WTC11 (cell line): ENCODE measurements around the gene CSTPP1. TPM values are rescaled to one million over a fixed set of nuclear protein-coding genes. Genes with fewer than 3 reads are reported as not detected.

ENCODE experiments used
- ATAC-seq: fragments of 200-7000 bp; cut with Tn5 transposase; 2 replicates; pipeline ENCODE4 v1.10.0; 2021; ENCODE audit warnings: mild to moderate bottlenecking, moderate library complexity
- CTCF ChIA-PET: fragments of 300-600 bp; sonication (Branson Sonifier 250); formaldehyde crosslinking; loops from one replicate; lab custom pipeline; 2021; ENCODE audit warnings: antibody characterized with exemption; lab: Charles Lee
- POLR2A ChIA-PET: fragments of 350-600 bp; sonication (Branson Sonifier 250); formaldehyde crosslinking; loops from one replicate; lab custom pipeline; 2021; ENCODE audit warnings: antibody characterized with exemption; lab: Charles Lee
- DNase-seq: peaks from one replicate; pipeline ENCODE4 v3.0.0; 2021; ENCODE audit warnings: low spot score
- H3K27ac Mint-ChIP-seq: 2 replicates; pipeline ENCODE4 v1.8.0; 2021; ENCODE audit warnings: mixed read lengths
- H3K27me3 Mint-ChIP-seq: 2 replicates; pipeline ENCODE4 v1.8.0; 2021; ENCODE audit warnings: low read depth, mild to moderate bottlenecking, moderate library complexity, mixed read lengths
- H3K36me3 Mint-ChIP-seq: 2 replicates; pipeline ENCODE4 v1.8.0; 2021; ENCODE audit warnings: mixed read lengths
- H3K4me1 Mint-ChIP-seq: 2 replicates; pipeline ENCODE4 v1.8.0; 2022; ENCODE audit warnings: mixed read lengths
- H3K4me3 Mint-ChIP-seq: 2 replicates; pipeline ENCODE4 v1.8.0; 2021; ENCODE audit warnings: mild to moderate bottlenecking, moderate library complexity, mixed read lengths
- H3K9me3 Mint-ChIP-seq: 2 replicates; pipeline ENCODE4 v1.8.0; 2021; ENCODE audit warnings: mixed read lengths
- CREM ChIP-seq: sonication (generic); formaldehyde crosslinking; IDR thresholded peaks from 2 replicates; pipeline ENCODE4 v1.8.1; 2022; ENCODE audit warnings: mild to moderate bottlenecking, missing genetic modification reagents, moderate library complexity
- ESRRA ChIP-seq: sonication (generic); formaldehyde crosslinking; IDR thresholded peaks from 2 replicates; pipeline ENCODE4 v1.8.1; 2022; ENCODE audit warnings: mild to moderate bottlenecking, missing genetic modification reagents, borderline replicate concordance
- ETV6 ChIP-seq: sonication (generic); formaldehyde crosslinking; IDR thresholded peaks from 2 replicates; pipeline ENCODE4 v1.8.1; 2022; ENCODE audit warnings: mild to moderate bottlenecking, missing genetic modification reagents
- NR1H2 ChIP-seq: sonication (generic); formaldehyde crosslinking; IDR thresholded peaks from 2 replicates; pipeline ENCODE4 v1.9.0; 2021; ENCODE audit warnings: mild to moderate bottlenecking, moderate library complexity, missing genetic modification reagents
- SOX15 ChIP-seq: fragments of 250-450 bp; sonication (Bioruptor Pico); IDR thresholded peaks from 2 replicates; pipeline ENCODE4 v1.9.0; 2021; ENCODE audit warnings: mild to moderate bottlenecking
- TEAD1 ChIP-seq: sonication (generic); formaldehyde crosslinking; IDR thresholded peaks from 2 replicates; pipeline ENCODE4 v1.8.0; 2022; ENCODE audit warnings: mild to moderate bottlenecking, missing genetic modification reagents
- ZBTB21 ChIP-seq: sonication (generic); formaldehyde crosslinking; IDR thresholded peaks from 2 replicates; pipeline ENCODE4 v1.8.1; 2023; ENCODE audit warnings: mild to moderate bottlenecking, missing genetic modification reagents, borderline replicate concordance
- ZNF138 ChIP-seq: sonication (generic); formaldehyde crosslinking; conservative IDR thresholded peaks from 2 replicates; pipeline ENCODE4 v1.8.1; 2022; ENCODE audit warnings: mild to moderate bottlenecking, moderate library complexity, missing genetic modification reagents
- ZNF232 ChIP-seq: sonication (generic); formaldehyde crosslinking; IDR thresholded peaks from 2 replicates; pipeline ENCODE4 v1.8.0; 2022; ENCODE audit warnings: mild to moderate bottlenecking, missing genetic modification reagents
- ZNF396 ChIP-seq: fragments of 250-450 bp; sonication (Bioruptor Pico); IDR thresholded peaks from 2 replicates; pipeline ENCODE4 v1.8.0; 2021; ENCODE audit warnings: mild to moderate bottlenecking, moderate library complexity, borderline replicate concordance
- total RNA-seq: library from RNA; stranded (reverse); gene quantifications from 3 replicates; pipeline ENCODE4 v1.2.3, GENCODE V29; 2021
- TF ChIP-seq, protein P1 (sequence below): sonication (generic); formaldehyde crosslinking; IDR thresholded peaks from 2 replicates; pipeline ENCODE4 v1.8.0; 2023; ENCODE audit warnings: mild to moderate bottlenecking, missing genetic modification reagents
- TF ChIP-seq, protein P2 (sequence below): fragments of 250-450 bp; sonication (Bioruptor Pico); IDR thresholded peaks from 2 replicates; pipeline ENCODE4 v1.9.0; 2021; ENCODE audit warnings: mild to moderate bottlenecking, borderline replicate concordance
- TF ChIP-seq, protein P3 (sequence below): fragments of 200-600 bp; IDR thresholded peaks from 2 replicates; pipeline ENCODE4 v1.8.0; 2022; ENCODE audit warnings: antibody characterized with exemption
- TF ChIP-seq, protein P4 (sequence below): sonication (generic); formaldehyde crosslinking; IDR thresholded peaks from 2 replicates; pipeline ENCODE4 v1.8.0; 2022; ENCODE audit warnings: mild to moderate bottlenecking, missing genetic modification reagents
- TF ChIP-seq, protein P5 (sequence below): sonication (generic); formaldehyde crosslinking; IDR thresholded peaks from 2 replicates; pipeline ENCODE4 v1.8.1; 2022; ENCODE audit warnings: missing genetic modification reagents, borderline replicate concordance

CSTPP1 gene
- total RNA-seq, 1 experiment from 2014 or later = 23.6 TPM

DNA sequence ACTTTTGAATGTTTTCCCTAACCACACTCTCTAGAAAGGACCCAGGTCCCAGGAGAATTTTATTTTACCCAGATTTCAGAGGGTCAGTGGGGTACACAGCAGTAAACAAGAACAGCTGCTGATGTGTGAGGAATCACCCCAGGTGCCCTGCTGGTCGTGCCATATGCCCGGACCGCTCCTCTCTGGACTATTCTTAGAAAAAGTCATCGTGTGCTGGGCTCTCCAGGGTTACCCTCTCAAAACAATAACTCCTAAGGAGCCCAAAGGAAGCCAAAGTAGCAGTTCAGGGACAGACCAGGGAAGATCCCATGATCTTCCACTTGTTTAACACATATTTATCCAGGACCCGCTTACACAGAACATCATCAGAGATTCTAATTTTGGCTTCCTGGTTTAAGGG lies 47.9 kb upstream of the CSTPP1 start (continued):
- TF ChIP-seq ZBTB21 (CRISPR knock-in tag) (no peak), ZNF138 (CRISPR knock-in tag) (no peak), SOX15 (CRISPR knock-in tag) (no peak), ZNF232 (no peak)
- TF ChIP-seq, protein P1, sequence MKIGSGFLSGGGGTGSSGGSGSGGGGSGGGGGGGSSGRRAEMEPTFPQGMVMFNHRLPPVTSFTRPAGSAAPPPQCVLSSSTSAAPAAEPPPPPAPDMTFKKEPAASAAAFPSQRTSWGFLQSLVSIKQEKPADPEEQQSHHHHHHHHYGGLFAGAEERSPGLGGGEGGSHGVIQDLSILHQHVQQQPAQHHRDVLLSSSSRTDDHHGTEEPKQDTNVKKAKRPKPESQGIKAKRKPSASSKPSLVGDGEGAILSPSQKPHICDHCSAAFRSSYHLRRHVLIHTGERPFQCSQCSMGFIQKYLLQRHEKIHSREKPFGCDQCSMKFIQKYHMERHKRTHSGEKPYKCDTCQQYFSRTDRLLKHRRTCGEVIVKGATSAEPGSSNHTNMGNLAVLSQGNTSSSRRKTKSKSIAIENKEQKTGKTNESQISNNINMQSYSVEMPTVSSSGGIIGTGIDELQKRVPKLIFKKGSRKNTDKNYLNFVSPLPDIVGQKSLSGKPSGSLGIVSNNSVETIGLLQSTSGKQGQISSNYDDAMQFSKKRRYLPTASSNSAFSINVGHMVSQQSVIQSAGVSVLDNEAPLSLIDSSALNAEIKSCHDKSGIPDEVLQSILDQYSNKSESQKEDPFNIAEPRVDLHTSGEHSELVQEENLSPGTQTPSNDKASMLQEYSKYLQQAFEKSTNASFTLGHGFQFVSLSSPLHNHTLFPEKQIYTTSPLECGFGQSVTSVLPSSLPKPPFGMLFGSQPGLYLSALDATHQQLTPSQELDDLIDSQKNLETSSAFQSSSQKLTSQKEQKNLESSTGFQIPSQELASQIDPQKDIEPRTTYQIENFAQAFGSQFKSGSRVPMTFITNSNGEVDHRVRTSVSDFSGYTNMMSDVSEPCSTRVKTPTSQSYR (CRISPR knock-in tag) = no peak

DNA sequence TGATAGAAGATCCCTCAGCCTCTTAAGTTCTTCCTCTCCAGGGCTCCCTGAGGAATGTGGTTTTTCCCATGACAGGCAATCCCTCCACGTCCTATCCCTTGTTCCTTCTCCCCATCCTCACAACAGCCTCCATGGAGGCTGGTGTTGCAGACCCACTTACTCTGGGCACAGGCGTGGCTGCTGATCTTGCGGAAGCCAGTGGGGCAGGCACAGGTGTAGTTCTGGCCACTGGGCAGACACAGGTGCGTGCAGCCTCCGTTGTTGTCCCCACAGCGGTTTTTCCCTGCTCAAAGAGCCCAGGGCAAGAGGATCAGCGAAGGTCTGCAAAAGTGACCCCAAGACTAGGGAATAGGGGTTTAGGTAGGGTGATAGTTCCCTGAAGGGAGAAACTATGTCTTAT lies 47.3 kb upstream of the CSTPP1 start:
- no peaks in the 10 kb centered on the region for H3K4me1 Mint-ChIP-seq
- peaks cover 58% of the 10 kb centered on the region for H3K36me3 Mint-ChIP-seq
- H3K27ac Mint-ChIP-seq = no peak overlapping the region
- ChIA-PET POLR2A (no interaction called here), CTCF (no interaction called here)
- H3K9me3 Mint-ChIP-seq = no peaks in the 10 kb centered on the region
- no peaks in the 10 kb centered on the region for H3K27me3 Mint-ChIP-seq
- TF ChIP-seq, protein P2, sequence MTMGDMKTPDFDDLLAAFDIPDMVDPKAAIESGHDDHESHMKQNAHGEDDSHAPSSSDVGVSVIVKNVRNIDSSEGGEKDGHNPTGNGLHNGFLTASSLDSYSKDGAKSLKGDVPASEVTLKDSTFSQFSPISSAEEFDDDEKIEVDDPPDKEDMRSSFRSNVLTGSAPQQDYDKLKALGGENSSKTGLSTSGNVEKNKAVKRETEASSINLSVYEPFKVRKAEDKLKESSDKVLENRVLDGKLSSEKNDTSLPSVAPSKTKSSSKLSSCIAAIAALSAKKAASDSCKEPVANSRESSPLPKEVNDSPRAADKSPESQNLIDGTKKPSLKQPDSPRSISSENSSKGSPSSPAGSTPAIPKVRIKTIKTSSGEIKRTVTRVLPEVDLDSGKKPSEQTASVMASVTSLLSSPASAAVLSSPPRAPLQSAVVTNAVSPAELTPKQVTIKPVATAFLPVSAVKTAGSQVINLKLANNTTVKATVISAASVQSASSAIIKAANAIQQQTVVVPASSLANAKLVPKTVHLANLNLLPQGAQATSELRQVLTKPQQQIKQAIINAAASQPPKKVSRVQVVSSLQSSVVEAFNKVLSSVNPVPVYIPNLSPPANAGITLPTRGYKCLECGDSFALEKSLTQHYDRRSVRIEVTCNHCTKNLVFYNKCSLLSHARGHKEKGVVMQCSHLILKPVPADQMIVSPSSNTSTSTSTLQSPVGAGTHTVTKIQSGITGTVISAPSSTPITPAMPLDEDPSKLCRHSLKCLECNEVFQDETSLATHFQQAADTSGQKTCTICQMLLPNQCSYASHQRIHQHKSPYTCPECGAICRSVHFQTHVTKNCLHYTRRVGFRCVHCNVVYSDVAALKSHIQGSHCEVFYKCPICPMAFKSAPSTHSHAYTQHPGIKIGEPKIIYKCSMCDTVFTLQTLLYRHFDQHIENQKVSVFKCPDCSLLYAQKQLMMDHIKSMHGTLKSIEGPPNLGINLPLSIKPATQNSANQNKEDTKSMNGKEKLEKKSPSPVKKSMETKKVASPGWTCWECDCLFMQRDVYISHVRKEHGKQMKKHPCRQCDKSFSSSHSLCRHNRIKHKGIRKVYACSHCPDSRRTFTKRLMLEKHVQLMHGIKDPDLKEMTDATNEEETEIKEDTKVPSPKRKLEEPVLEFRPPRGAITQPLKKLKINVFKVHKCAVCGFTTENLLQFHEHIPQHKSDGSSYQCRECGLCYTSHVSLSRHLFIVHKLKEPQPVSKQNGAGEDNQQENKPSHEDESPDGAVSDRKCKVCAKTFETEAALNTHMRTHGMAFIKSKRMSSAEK (CRISPR knock-in tag) = no peak
- DNase-seq (no peak), ATAC-seq (no peak)
- H3K4me3 Mint-ChIP-seq = no peak overlapping the region

DNA sequence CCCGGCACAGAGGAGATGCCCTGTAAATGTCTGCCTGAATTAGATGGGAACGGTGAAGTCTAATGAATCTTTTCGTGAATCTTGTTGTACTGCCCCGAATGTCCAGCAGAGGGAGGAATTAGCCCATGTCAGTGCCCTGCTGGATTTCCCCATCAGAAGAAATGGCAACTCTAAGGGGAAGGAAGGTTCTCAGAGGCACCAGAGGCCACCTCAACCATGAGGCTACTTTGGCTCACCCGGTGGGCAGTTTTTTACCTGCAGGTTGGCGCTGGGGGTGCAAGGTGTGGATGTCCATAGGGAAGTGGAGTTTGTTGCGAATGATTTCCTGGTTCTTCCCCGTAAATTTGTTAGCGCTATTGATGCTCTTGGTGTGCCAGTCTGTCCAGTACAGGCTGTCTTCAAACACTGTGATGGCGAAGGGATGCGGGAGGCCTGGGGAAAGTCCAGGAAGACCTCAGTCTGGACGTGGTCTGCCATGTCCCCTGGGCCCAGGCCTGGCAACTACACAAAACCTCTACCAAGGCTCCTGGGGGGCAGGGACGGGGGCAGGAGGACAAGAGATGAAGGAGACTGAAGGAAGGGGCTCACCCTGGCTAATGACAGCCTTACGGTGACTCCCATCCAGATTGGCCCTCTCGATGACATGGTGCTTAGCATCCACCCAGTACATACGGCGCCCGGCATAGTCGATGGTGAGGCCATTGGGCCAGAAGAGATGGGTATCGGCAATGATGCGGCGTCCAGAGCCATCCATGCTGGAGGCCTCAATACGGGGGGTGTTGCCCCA lies 46.7 kb upstream of the CSTPP1 start:
- ChIA-PET CTCF (interaction anchor here (1.0 to 2.3 kb wide), 2 partner anchors 23 to 263 kb away, joined by 3 to 17 read pairs; no protein-coding TSS in a partner anchor), POLR2A (interaction anchor here (0.7 kb wide), 1 partner anchor 122 kb away, joined by 3 read pairs; no protein-coding TSS in a partner anchor)
- Mint-ChIP-seq H3K27me3 (no peaks in the 10 kb centered on the region), H3K27ac (no peak overlapping the region; the same call in 1 of the 2 replicates), H3K9me3 (no peaks in the 10 kb centered on the region), H3K4me3 (no peak overlapping the region), H3K4me1 (no peaks in the 10 kb centered on the region), H3K36me3 (peaks cover 61% of the 10 kb centered on the region)
- peak; percentile 95 for ATAC-seq
- TF ChIP-seq, protein P3, sequence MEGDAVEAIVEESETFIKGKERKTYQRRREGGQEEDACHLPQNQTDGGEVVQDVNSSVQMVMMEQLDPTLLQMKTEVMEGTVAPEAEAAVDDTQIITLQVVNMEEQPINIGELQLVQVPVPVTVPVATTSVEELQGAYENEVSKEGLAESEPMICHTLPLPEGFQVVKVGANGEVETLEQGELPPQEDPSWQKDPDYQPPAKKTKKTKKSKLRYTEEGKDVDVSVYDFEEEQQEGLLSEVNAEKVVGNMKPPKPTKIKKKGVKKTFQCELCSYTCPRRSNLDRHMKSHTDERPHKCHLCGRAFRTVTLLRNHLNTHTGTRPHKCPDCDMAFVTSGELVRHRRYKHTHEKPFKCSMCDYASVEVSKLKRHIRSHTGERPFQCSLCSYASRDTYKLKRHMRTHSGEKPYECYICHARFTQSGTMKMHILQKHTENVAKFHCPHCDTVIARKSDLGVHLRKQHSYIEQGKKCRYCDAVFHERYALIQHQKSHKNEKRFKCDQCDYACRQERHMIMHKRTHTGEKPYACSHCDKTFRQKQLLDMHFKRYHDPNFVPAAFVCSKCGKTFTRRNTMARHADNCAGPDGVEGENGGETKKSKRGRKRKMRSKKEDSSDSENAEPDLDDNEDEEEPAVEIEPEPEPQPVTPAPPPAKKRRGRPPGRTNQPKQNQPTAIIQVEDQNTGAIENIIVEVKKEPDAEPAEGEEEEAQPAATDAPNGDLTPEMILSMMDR = peak; percentile 88
- TF ChIP-seq NR1H2 (CRISPR knock-in tag) = no peak
- peak; percentile 80 for DNase-seq

DNA sequence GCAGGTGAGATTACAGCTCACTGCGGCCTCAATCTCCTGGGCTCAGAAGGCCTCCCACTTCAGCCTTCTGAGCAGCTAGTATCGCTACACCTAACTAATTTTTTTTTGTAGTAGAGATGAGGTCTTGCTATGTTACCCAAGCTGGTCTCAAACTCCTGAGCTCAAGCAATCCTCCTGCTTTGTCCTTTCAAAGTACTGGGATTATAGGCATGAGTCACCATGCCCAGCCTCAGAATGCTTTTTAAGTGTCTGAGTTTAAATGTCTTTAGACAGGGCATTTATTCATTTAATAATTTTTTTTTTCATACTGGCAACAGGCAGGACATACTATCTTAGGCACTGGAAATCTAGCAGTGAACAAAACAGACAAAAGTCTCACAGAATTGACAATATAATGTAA lies 45.9 kb upstream of the CSTPP1 start:
- Mint-ChIP-seq H3K9me3 (no peaks in the 10 kb centered on the region), H3K4me1 (no peaks in the 10 kb centered on the region), H3K4me3 (no peak overlapping the region), H3K36me3 (peaks cover 60% of the 10 kb centered on the region), H3K27ac (no peak overlapping the region), H3K27me3 (no peaks in the 10 kb centered on the region)
- no peak for TF ChIP-seq ZNF396 (CRISPR knock-in tag)
- no peak for TF ChIP-seq CREM (CRISPR knock-in tag)
- no peak for TF ChIP-seq TEAD1 (CRISPR knock-in tag)
- TF ChIP-seq, protein P4, sequence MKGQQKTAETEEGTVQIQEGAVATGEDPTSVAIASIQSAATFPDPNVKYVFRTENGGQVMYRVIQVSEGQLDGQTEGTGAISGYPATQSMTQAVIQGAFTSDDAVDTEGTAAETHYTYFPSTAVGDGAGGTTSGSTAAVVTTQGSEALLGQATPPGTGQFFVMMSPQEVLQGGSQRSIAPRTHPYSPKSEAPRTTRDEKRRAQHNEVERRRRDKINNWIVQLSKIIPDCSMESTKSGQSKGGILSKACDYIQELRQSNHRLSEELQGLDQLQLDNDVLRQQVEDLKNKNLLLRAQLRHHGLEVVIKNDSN (CRISPR knock-in tag) = no peak
- TF ChIP-seq, protein P5, sequence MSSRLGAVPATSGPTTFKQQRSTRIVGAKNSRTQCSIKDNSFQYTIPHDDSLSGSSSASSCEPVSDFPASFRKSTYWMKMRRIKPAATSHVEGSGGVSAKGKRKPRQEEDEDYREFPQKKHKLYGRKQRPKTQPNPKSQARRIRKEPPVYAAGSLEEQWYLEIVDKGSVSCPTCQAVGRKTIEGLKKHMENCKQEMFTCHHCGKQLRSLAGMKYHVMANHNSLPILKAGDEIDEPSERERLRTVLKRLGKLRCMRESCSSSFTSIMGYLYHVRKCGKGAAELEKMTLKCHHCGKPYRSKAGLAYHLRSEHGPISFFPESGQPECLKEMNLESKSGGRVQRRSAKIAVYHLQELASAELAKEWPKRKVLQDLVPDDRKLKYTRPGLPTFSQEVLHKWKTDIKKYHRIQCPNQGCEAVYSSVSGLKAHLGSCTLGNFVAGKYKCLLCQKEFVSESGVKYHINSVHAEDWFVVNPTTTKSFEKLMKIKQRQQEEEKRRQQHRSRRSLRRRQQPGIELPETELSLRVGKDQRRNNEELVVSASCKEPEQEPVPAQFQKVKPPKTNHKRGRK = no peak
- no peak for TF ChIP-seq ETV6 (CRISPR knock-in tag)
- no peak for TF ChIP-seq ESRRA
- ChIA-PET POLR2A (interaction anchor here (0.7 kb wide), 1 partner anchor 123 kb away, joined by 3 read pairs; no protein-coding TSS in a partner anchor), CTCF (interaction anchor here (0.8 to 2.3 kb wide), 3 partner anchors 22 to 262 kb away, joined by 3 to 17 read pairs (median 3); no protein-coding TSS in a partner anchor)
- ATAC-seq (no peak), DNase-seq (no peak)
